GM18951 (cell line): ENCODE results near the gene SIGLEC9.
"Not testable (repeated sequence)": the region's sequence is repeated elsewhere in the genome, so short reads cannot be mapped to it uniquely, and the experiment has no call there.

Experiments used
- POLR2A ChIP-seq: IDR thresholded peaks from 4 replicates; pipeline ENCODE4 v1.6.1; 2011; ENCODE audit warnings: mild to moderate bottlenecking; ENCODE audit not compliant: insufficient read length, insufficient read depth; ENCODE audit errors: extremely low read depth
- in situ Hi-C: fragments of 300-500 bp; cut with MboI; formaldehyde crosslinking; loops from one replicate; pipeline ENCODE4 v1.12.0; 2022; ENCODE audit warnings: low sequenced_read_pairs, mixed read lengths, inconsistent platforms; ENCODE audit not compliant: unreplicated experiment

The SIGLEC9 gene

DNA sequence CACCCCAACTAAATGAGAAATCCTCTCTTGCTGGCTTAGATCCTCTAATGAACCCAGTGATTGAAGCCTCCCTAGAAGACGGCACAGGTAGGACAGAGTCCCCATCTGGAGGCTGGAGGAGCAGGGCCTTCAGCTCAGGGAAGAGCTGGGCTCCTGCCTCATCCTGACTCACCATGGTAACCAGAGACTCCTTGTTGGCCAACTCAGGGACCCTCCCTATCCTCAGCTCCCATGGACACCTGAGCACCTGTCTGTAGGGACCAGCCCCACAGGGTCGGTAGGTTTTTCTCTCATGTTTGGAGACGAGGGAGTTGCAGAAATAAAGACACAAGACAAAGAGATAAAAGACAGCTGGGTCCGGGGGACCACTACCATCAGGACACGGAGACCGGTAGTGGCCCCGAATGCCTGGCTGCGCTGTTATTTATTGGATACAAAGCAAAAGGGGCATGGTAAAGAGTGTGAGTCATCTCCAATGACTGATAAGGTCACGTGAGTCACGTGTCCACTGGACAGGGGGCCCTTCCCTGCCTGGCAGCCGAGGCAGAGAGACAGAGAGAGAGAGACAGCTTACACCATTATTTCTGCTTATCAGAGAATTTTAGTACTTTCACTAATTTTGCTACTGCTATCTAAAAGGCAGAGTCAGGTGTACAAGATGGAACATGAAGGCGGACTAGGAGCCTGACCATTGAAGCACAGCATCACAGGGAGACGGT, 44.0 kb downstream of the SIGLEC9 start:
- in situ Hi-C loops: no loop called here
- TF ChIP-seq POLR2A: no peak

DNA sequence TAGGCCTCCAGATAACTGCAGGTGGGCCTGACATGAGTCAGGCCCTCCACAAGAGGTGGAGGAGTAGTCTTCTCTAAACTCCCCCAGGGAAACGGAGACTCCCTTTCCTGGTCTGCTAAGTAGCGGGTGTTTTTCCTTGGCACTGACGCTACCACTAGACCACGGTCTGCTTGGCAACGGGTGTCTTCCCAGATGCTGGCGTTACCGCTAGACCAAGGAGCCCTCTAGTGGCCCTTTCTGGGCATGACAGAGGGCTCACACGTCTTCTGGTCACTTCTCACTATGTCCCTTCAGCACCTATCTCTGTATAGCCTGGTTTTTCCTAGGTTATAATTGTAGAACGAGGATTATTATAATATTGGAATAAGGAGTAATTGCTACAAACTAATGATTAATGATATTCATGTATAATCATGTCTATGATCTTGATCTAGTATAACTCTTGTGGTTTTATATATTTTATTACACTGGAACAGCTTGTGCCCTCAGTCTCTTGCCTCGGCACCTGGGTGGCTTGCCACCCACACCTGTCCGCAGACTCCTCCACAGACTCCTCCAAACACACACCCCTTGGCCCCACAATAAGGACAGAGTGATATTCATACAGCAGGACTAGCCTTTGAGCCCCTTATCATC, 44.7 kb downstream of the SIGLEC9 start:
- in situ Hi-C loops: not testable (repeated sequence)

DNA sequence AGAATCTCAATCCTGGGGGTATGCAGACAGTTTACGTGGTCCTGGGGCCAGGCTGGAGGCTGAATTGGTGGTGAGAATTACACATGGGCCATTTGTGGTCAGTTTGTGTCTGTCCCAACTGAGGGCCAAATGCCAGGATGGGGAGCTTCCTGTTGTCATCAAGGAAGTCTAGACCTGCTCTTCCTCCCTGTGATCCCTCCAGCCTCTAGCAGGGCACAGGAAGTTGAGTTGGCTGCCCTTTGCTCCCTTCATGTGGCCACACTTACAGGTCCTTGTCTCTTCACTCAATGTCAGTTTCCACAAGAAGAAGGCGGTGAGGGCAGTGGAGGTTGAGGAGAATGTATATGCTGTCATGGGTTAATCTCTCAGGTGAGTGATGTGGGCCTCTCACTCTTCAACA, 47.5 kb downstream of the SIGLEC9 start:
- no peak for TF ChIP-seq POLR2A
- in situ Hi-C loops: no loop called here

DNA sequence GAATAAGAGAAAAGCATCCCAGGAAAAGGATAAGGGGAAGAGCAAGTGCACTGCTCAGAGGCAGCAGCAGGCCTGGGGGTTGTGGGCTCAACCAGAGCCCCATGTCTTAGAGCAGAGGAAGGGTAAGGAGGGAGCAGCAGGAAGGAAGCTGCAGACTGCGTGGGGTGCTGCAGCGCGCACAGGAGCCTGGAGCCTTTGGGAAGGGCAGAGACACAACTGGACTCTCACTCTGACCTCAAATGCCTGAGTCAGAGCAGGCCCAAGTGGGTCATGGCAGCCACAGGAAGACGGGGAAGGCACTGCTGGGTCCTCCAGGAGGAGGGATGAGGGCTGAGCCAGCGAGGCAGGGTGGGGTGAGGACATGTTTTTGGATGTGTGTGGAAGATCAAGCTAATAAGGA, 49.0 kb downstream of the SIGLEC9 start:
- in situ Hi-C loops: no loop called here
- no peak for TF ChIP-seq POLR2A

DNA sequence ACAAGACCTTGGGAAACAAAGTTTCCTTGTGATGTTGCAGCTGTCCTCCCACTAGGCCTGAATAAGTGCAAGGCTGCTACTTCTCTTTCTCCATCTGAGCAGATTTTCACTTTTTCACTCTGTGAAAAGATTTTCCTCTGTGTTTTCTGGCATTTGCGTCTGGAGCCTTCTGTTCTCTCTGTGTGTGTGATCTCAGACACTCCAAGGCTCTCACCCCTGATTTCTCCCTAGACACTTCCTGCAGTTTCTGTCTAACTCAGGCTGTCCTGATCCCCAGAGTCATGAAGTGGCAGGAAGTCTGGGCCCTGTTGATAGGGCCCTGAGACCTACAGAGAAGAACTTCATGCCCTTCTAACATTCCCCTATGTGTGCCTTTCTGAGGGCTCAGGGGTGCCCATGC, 54.5 kb downstream of the SIGLEC9 start:
- TF ChIP-seq POLR2A: no peak
- in situ Hi-C loops: no loop called here
